NCI-H82 treated with DMSO at 0.1 percent for 48 hours (cell line): ENCODE results near the gene LRP11.
"Not testable (repeated sequence)": the region's sequence is repeated elsewhere in the genome, so short reads cannot be mapped to it uniquely, and the experiment has no call there.

Source experiments
- DNase-seq: peaks from one replicate; lab custom pipeline; 2025; ENCODE audit not compliant: unreplicated experiment; lab: John Stamatoyannopoulos, UW

Gene LRP11

DNA sequence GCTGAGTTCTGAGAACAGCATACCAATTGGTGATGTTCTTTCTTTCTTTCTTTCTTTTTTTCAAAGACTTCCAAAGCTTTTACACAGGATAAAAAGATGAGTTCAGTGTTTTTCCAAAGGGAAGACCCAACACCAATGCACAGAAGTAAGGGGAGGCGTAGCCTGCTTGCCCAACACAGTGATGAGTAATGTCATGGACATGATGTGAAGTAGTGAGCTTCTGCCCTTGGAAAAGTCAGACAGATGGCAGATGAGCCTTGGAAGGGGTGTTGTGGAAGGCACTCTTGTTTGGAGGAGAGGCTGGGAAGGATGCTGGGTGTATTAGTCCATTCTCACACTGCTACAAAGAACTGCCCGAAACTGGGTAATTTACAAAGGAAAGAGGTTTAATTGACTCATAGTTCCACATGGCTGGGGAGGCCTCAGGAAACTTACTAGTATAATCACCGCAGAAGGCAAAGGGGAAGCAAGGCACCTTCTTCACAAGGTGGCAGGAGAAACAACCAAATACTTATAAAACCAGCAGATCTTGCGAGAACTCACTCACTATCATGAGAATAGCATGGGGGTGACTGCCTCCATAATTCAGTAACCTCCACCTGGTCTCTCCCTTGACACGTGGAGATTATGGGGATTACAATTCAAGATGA, 12.6 kb downstream of the LRP11 start:
- DNase-seq, result no peak

DNA sequence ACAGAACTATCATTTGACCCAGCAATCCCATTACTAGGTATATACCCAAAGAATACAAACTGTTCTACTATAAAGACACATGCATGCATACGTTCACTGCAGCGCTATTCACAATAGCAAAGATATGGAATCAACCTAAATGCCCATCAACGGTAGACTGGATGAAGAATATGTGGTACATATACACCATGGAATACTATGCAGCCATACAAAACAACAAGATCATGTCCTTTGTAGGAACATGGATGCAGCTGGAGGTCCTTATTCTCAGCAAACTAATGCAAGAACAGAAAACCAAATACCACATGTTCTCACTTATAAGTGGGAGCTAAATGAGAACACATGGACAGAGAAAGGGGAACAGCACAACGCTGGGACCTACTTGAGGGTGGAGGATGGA, 15.8 kb downstream of the LRP11 start:
- not testable (repeated sequence) for DNase-seq

DNA sequence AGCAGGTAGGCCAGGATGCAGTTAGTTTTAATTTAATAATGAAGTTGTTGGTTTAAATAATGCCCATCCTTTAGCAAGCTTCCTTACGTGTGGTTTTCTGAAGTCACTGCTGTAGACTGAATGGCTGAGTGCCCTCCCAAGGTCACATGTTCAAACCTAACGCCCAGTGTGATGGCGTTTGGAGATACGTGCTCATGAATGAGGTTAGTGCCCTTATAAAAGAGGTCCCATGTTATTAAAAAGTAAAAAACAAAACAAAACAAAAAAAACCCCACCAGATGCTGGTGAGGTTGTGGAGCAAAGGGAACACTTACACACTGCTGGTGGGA, 16.3 kb downstream of the LRP11 start:
- DNase-seq, result no peak

DNA sequence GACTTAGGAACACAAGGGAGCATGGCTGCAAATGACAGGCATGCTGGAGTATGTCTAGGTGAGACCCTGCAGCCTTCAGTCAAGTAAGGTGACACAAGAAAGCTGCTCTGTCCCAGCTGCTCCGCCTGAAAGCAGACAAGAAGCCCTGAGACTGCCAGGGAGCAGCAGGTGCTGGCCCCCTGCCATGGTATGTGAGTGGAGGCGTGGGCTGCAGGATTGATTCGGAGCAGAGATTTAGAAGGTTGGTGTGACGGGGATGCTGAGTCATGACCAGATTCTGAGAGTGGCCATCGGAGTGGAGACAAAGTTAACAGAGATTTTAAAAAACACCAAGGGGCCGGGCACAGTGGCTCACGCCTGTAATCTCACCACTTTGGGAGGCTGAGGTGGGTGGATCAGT, 17.8 kb downstream of the LRP11 start:
- no peak for DNase-seq

DNA sequence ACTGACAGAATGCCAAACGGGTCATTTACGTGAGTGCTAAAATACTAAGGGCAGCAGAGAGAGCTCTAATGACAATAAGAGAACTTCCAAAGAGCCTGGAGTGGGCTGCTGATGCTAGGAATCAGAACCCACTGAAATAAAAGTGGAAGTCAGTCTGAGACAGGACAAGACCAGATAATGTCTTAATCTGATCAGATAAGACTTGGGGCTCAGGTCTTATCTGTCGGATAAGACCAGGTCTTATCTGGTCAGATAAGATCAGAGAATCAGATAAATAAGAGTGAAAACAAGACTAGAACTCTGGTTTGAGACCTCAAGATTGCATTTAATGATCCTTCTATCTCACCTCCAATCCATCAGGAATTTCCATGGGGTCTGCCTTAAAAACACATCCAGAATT, 18.6 kb downstream of the LRP11 start:
- no peak for DNase-seq

DNA sequence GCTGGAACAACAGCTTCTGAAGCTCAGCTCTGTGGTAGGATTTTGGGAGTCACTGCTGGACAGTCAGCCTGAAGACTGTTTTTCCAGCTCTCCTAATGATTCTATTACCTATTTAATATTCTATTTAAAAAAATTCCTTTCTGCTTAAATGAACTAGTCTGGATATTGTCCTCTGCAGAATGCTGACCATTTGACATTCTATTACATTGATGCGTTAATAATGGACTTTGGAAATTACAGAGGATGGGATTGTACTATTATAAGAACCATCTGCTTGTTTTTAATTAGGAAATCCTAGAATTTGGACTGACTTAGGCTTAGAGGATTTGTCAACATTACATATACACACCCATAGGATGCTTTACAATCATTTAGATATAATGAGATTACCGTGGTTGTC, 19.7 kb downstream of the LRP11 start:
- DNase-seq, result peak; percentile 35

DNA sequence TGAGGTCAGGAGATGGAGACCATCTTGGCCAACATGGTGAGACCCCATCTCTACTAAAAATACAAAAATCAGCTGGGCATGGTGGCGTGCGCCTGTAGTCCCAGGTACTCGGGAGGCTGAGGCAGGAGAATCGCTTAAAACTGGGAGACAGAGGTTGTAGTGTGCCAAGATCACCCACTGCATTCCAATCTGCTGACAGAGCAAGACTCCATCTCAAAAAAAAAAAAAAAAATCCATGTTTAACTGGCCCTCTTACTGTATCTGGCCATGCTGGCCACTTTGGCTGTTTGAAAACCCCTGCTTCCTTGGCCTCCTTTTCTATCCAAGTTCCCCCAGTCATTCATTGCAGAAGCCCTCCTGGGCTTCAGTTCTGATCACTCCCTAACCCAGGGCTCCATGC, 20.1 kb downstream of the LRP11 start:
- DNase-seq, result not testable (repeated sequence)

DNA sequence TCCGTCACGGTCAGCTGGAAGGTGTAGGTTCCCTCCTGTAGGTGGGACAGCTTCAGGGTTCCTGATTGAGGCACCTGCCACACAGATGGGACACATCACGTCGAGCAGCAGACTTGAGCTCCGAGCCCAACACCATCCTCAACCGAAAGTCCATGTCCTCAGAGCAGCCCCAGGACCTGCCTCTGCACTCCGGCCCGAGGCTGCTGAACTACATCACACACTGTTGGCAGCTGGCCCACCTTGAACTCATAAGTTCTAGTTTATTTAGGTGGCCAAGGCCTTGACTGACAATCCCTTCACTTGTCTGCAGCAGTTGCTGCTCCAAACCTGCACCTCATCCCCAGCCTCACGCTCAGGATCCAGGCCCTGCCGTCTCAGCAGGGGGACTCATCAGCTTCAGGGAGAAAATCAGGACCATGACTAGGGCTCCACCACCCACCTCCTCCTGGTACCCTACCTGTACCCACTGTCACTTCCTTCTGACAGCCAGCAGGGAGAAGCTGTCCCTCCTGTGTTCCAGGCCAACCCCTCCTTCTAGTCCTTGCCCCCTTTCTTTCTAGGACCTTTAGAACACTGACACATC, 21.0 kb downstream of the LRP11 start:
- no peak for DNase-seq

DNA sequence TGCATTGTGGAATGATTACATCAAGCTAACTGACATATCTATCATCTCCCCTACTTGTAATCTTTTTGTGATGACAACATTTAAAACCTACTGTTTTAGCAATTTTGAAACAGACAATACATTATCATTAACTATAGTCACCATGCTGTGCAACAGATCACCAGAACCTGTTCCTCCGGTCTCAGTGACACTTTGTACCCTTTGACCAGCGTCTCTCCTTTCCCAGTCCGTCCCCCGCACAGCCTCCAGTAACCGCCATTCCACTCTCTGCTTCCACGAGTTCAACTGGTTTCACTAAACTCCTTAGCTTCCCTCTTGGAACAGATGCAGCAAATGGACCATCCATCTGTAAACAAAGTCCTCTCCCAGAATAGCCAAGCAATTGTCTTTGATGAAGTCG, 21.8 kb downstream of the LRP11 start:
- DNase-seq, result no peak

DNA sequence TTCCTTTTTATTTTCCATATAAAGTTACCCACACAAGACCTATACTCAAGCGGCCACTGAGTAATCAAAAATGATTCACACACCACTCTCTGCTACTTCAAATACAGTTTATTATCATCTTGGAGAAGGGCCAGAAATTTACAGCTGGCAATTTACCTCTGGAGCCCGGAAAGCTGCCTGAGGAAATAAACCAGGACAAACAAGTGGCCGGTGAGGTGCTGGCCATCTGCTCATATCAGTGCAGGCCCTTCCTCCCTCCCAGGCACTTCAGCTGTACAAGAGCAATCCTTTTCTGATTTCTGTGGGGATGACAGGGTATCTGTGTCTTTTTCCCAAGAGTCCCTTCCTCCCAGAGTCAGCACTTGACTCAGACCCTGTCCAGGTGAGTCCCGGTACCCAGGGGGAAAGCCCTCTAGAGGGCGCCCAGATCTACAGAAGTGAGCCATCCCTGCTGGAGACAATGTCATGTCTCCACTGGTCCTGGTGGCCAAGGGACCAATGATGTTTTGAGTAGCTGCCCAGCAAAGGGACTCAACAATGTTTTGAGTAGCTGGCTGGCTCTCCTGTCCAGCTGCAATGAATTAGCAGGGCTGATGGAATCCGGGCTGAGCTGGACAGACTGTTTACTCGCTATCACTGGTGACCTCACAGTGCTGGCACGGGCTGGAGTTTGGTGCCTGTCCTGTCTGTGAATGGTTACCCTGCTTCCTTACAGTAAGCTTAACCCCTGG, 23.6 kb downstream of the LRP11 start:
- DNase-seq, result peak; percentile 4

DNA sequence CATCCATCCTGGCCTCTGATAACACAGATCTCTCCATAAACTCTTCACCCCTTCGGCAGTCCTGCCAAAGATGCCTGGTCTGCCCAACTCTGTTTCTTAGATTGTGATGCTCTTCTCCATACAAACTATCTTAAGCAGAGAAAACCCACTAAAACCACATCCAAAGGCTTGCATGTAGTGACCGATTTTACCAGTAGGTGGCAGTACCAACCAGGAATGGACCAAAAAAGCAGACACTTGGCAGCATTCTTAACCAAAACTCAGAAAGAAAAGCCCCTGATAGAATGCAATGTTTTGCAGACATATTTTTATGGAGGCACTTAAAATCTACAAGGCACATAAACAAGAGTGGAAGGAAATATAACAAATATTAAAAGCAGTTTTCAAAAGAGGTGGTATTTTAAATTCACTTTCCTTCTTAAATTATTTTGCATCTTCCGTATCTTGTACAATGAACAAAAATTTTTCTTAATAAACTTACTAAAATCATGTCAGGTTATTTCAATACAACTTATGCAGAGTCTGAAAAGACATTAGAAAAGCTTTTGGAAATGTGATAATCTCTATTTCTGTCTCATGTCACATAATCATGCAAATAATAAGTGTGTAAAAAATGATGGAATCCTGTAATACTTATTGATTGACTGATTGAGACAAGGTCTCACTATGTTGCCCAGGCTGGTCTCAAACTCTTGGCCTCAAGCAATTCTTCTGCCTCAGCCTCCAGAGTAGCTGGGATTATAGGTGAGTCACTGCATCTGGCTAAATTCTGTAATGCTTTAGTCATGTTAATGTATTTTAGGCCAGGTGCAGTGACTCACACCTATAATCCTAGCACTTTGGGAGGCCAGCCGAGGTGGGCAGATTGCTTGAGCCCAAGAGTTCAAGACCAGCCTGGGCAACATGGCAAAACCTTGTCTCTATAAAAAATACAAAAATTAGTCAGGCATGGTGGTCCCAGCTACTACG, 29.4 kb downstream of the LRP11 start:
- peak; percentile 6 for DNase-seq

DNA sequence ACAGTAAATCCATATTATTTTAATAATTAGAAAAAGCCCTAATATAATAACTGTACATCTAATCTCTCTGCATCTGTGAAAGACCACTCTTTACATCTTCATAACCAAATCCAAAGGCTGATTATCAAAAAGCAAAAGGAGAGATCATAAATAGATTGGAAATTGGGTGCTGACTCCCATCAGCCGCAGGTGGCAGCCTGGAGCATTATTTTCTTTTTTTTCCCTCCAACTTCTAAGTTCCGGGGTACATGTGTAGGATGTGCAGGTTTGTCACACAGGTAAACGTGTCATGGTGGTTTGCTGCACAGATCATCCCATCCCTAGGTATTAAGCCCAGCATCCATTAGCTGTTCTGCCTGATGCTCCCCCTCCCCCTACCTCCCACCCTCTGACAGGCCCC, 30.5 kb downstream of the LRP11 start:
- no peak for DNase-seq

DNA sequence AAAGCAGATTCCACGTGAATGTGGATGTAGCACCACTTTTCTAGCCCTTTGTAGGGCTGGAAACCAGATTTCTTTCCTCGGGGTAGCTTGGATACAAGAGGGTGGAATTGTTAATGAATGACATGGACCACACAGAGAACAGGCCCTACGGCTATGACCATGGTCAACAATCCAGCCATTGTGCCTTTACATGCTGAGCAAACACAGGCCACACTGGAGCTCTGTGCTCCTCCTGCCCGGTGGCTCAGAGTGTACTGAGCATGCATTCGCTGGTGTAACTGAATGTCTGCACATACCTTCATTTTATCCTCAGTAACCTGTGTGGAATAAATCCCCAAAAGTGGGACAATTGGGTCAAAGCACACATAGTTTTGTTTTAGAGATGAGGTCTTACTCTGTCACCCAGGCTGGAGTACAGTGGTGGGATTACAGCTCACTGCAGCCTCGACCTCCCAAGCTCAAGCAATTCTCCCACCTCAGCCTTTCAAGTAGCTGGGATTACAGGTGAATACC, 32.8 kb downstream of the LRP11 start:
- DNase-seq, result no peak

DNA sequence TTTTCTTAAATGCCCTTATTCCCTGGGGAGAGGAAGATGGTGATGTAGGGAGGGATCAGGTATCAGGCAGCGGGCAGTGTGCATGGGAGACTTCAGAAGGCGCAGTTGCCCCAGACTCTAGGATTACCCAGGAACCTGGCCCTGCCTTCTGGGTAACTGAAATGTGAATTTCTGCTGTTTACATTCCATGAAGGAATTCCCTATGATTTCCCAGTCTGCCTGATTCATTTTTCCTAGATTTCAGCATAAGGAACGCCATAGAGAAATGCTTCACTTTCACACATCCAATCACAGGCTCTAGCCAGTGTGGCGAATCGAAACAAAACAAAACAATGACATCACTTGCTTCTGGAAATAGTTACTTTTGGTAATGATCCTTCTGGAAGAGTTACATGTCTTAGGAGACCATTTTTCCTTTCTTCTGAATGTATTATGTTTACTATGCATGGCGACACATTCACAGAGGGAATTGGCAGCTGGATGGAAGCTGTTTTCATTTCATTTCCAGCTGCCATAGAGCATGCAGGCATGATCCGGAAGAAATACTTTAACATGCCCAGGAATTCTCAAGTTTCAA, 33.3 kb downstream of the LRP11 start:
- DNase-seq, result no peak

DNA sequence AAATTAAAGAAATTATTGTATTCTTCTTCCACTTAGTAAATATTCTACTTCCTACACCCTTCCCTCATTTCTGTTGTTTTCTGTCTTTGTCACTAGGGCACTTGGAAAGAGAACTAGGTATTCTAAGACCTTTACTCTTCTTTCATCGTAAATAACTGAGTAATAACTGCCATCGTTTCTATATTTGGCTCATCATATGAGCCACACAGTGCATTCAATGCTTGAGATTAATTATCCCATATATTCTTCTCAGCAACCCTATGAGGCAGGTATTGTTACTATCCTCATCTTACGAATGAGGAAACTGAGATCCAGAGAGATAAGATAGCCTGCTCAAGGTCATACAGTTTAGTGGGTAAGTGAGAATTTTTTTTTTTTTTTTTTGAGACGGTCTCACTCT, 38.9 kb downstream of the LRP11 start:
- DNase-seq, result no peak

DNA sequence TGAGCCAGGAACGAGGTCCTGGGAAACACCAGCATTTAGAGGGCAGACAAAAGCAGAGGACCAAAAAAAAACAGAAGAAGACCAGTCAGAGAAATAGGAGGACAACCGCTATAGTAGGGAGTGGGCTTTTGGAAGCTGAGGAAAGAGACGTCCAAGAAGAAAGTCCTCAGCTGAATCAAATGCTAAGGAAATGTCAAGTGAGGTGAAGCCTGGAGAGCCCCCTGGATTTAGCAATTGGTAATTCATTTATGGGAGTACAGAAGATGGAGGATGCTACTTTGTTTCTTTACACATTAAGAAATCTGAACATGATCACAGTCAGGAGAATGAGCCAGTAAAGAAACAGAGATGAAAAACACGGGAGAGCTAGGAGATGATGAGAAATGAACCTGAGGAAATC, 41.1 kb downstream of the LRP11 start:
- DNase-seq, result no peak

DNA sequence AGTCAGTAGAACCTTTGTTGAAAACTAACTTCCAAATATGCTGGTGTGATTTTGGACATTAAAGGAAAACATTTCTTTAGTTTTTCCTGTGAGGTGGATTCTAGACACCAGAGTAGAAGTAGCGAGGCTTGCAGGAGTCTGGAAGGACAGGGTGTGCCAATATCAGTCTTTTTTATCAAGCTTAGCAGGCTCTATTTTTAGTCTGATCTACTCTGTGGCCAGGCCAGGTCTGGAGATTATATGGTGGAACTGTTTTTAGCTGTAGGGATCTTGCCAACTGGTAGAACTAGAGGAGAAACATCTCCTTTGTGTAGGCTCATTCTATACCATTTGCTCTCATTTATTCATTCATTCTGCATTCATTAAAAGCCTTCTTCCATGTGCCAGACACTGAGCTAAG, 42.7 kb downstream of the LRP11 start:
- DNase-seq, result no peak

DNA sequence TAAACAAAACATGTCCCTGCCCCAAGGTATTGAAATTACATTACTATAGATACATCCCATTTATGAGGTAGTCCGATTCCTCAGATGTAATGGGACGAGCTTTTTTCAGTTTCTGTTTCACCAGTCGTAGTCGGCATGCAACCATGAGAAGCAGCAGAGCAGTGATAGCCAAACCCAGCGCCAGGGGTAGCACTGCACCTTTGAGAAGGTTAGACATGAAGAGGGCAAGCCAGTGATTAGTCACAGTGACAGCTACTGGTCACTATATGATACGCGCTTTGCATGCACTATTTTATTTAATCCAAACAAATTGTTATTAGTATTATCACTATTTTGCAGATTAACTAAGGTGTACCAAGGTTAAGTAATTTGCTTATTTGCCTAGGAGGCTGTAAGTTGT, 43.7 kb downstream of the LRP11 start:
- no peak for DNase-seq

DNA sequence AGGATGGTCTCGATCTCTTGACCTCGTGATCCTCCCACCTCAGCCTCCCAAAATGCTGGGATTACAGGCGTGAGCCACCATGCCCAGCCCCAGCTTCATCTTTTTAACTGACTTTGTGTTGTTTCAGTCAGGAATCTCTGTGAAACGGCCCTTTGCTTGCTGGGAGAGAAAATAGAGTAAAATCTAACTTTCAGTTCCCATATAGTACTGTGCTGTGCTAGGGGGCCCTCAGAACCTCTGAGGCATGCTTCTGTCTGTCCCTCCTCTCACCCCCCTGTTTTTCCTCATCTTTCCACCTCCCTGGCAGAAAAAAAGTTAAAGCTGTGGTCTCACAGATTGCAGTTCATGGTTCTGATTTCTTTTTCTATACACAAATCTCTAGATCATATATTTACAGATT, 48.4 kb downstream of the LRP11 start:
- DNase-seq, result no peak

DNA sequence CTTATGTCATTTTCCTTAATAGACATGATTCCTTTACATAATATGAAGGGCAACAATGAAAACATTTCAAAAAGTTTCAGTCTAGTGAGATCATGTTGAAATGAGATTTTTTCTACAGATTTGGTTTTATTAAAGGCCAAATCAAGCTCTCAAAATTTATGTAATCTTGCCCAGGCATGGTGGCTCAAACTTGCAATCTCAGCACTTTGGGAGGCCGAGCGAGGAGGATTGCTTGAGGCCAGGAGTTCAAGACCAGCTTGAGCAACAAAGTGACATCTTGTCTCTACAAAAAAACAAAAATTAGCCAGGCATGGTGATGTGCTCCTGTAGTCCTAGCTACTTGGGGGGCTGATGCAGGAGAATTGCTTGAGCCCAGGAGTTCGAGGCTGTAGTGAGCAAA, 50.8 kb downstream of the LRP11 start:
- DNase-seq, result no peak

DNA sequence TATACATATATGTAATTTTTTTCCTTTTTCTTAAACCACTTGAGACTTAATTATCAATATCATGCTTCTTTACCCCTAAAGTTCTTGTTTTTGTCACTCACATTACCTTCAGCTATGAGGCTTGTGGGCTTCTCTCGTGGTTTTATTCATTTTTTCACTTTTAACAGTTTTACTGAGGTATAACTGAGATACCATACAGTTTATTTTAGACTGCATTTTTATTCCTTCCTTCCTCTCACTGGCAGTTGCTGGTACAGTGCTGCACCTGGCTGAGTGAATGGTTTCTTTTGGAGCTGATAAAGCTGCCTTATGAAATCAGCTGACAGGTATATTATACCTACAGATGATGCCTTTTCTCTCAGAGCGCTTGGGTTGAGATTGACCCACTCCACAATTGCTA, 54.4 kb downstream of the LRP11 start:
- no peak for DNase-seq
